ENCODE results near the gene CREB3L2. TPM values are rescaled to one million over a fixed set of nuclear protein-coding genes. Genes with fewer than 3 reads are reported as not detected.
"Not testable (repeated sequence)": the region's sequence is repeated elsewhere in the genome, so short reads cannot be mapped to it uniquely, and the experiment has no call there.

Gene CREB3L2
- total RNA-seq, 1 donor from 2014 or later, result 103 TPM

GRCh38 chr7:137978464-137979237 lies 23.2 kb downstream of the CREB3L2 start:
- intact Hi-C loops (cut with DNase I), result no loop called here
- peak; percentile 88 for ATAC-seq
- DNase-seq (ENCODE audit: low spot score), result peak; percentile 77

- intact Hi-C loops (cut with DNase I), result no loop called here
- DNase-seq (ENCODE audit: low spot score) (no peak), ATAC-seq (peak; percentile 14)
Measured at GRCh38 chr7:137977173-137977572, 24.7 kb downstream of the CREB3L2 start.

GRCh38 chr7:137976696-137977095 lies 25.2 kb downstream of the CREB3L2 start:
- intact Hi-C loops (cut with DNase I), result no loop called here
- DNase-seq (ENCODE audit: low spot score) (no peak), ATAC-seq (no peak)

GRCh38 chr7:137976232-137976631 lies 25.7 kb downstream of the CREB3L2 start:
- intact Hi-C loops (cut with DNase I), result no loop called here
- ATAC-seq (no peak), DNase-seq (ENCODE audit: low spot score) (no peak)

GRCh38 chr7:137975768-137976167 lies 26.1 kb downstream of the CREB3L2 start:
- intact Hi-C loops (cut with DNase I), result no loop called here
- ATAC-seq (peak; percentile 77), DNase-seq (ENCODE audit: low spot score) (no peak)

- DNase-seq (ENCODE audit: low spot score), result peak; percentile 74
Measured at GRCh38 chr7:137975221-137975620, 26.7 kb downstream of the CREB3L2 start.

GRCh38 chr7:137974766-137975165 lies 27.1 kb downstream of the CREB3L2 start:
- DNase-seq (ENCODE audit: low spot score) (no peak), ATAC-seq (no peak)
- intact Hi-C loops (cut with DNase I), result no loop called here

More at GRCh38 chr7:137975221-137975620, 26.7 kb downstream of the CREB3L2 start:
- intact Hi-C loops (cut with DNase I), result no loop called here
- peak; percentile 80 for ATAC-seq

- intact Hi-C loops (cut with DNase I), result no loop called here
- ATAC-seq, result peak; percentile 48
Measured at GRCh38 chr7:137970253-137970975, 31.5 kb downstream of the CREB3L2 start.

GRCh38 chr7:137969828-137970227 lies 32.1 kb downstream of the CREB3L2 start:
- DNase-seq (ENCODE audit: low spot score) (no peak), ATAC-seq (peak; percentile 46)
- intact Hi-C loops (cut with DNase I), result no loop called here

More at GRCh38 chr7:137970253-137970975, 31.5 kb downstream of the CREB3L2 start:
- no peak for DNase-seq (ENCODE audit: low spot score)

GRCh38 chr7:137968890-137969289 lies 33.0 kb downstream of the CREB3L2 start:
- ATAC-seq, result peak; percentile 82
- intact Hi-C loops (cut with DNase I), result no loop called here
- no peak for DNase-seq (ENCODE audit: low spot score)

- ATAC-seq; DNase-seq (ENCODE audit: low spot score); intact Hi-C loops (cut with DNase I): not testable (repeated sequence)
Measured at GRCh38 chr7:137968339-137968738, 33.5 kb downstream of the CREB3L2 start.

GRCh38 chr7:137967143-137968018 lies 34.5 kb downstream of the CREB3L2 start:
- DNase-seq (ENCODE audit: low spot score), result no peak
- ATAC-seq, result no peak
- intact Hi-C loops (cut with DNase I), result no loop called here

- no peak for DNase-seq (ENCODE audit: low spot score)
- intact Hi-C loops (cut with DNase I), result no loop called here
- no peak for ATAC-seq
Measured at GRCh38 chr7:137966641-137967142, 35.2 kb downstream of the CREB3L2 start.

GRCh38 chr7:137965942-137966640 lies 35.8 kb downstream of the CREB3L2 start:
- ATAC-seq, result no peak
- intact Hi-C loops (cut with DNase I), result no loop called here
- no peak for DNase-seq (ENCODE audit: low spot score)

GRCh38 chr7:137964824-137965545 lies 36.9 kb downstream of the CREB3L2 start:
- no peak for DNase-seq (ENCODE audit: low spot score)
- ATAC-seq, result no peak
- intact Hi-C loops (cut with DNase I), result no loop called here

- DNase-seq (ENCODE audit: low spot score), result no peak
- intact Hi-C loops (cut with DNase I), result no loop called here
Measured at GRCh38 chr7:137962875-137963507, 38.9 kb downstream of the CREB3L2 start.

GRCh38 chr7:137962491-137962874 lies 39.4 kb downstream of the CREB3L2 start:
- intact Hi-C loops (cut with DNase I), result no loop called here
- ATAC-seq (no peak), DNase-seq (ENCODE audit: low spot score) (no peak)

More at GRCh38 chr7:137962875-137963507, 38.9 kb downstream of the CREB3L2 start:
- ATAC-seq, result no peak

All from sciatic nerve (tissue), 2 donors.